Inflammatory macrophage treated with lipopolysaccharide for 4 hours (primary cell): Measurements from ENCODE around the gene IL18R1.

Experiments used
- DNase-seq: peaks from one replicate; pipeline ENCODE4 v3.0.0-alpha.2; 2020

The IL18R1 gene

GRCh38 chr2:102434655-102435381 lies 79.2 kb downstream of the IL18R1 start:
- no peak for DNase-seq

- DNase-seq: peak; percentile 19
Measured at GRCh38 chr2:102435741-102436140, 80.1 kb downstream of the IL18R1 start.

- peak; percentile 41 for DNase-seq
Measured at GRCh38 chr2:102436323-102436722, 80.7 kb downstream of the IL18R1 start.

GRCh38 chr2:102437122-102437521 lies 81.5 kb downstream of the IL18R1 start:
- DNase-seq: no peak

- no peak for DNase-seq
Measured at GRCh38 chr2:102438111-102438510, 82.5 kb downstream of the IL18R1 start.

- peak; percentile 17 for DNase-seq
Measured at GRCh38 chr2:102438578-102438977, 83.0 kb downstream of the IL18R1 start.

- DNase-seq: no peak
Measured at GRCh38 chr2:102439065-102439695, 83.6 kb downstream of the IL18R1 start.

- peak; percentile 48 for DNase-seq
Measured at GRCh38 chr2:102442967-102443828, 87.6 kb downstream of the IL18R1 start.

GRCh38 chr2:102444233-102444632 lies 88.6 kb downstream of the IL18R1 start:
- DNase-seq: no peak

- DNase-seq: no peak
Measured at GRCh38 chr2:102446936-102447335, 91.3 kb downstream of the IL18R1 start.
